PC-3 (cell line): ENCODE measurements around the gene AAR2.

ENCODE experiments used
- EZH2 ChIP-seq: fragments of 300-600 bp; sonication (generic); IDR thresholded peaks from one replicate; pipeline ENCODE4 v1.6.1; 2017; ENCODE audit warnings: antibody characterized with exemption, mild to moderate bottlenecking, low read length; ENCODE audit not compliant: unreplicated experiment
- TF ChIP-seq, protein P1 (sequence below): fragments of 300-600 bp; sonication (generic); conservative IDR thresholded peaks from 2 replicates; pipeline ENCODE4 v1.5.1; 2017; ENCODE audit warnings: antibody characterized with exemption, low read depth, mild to moderate bottlenecking, low read length

DNA sequence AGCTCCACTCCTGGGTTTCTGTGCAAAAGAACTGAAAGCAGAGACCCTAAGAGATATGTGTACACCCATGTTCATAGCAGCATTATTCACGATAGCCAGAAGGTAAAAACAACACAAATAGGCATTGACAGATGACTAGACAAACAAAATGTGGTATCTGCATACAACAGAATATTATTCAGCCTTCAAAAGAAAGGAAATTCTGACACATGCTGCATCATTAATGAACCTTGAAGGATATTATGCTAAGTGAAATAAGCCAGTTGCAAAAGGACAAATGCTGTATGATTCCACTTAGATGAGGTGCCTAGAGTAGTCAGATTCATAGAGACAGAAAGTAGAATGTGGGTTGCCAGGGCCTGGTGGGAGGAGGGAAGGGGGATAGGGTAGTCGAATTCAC lies 17.8 kb downstream of the AAR2 start:
- TF ChIP-seq, protein P1, sequence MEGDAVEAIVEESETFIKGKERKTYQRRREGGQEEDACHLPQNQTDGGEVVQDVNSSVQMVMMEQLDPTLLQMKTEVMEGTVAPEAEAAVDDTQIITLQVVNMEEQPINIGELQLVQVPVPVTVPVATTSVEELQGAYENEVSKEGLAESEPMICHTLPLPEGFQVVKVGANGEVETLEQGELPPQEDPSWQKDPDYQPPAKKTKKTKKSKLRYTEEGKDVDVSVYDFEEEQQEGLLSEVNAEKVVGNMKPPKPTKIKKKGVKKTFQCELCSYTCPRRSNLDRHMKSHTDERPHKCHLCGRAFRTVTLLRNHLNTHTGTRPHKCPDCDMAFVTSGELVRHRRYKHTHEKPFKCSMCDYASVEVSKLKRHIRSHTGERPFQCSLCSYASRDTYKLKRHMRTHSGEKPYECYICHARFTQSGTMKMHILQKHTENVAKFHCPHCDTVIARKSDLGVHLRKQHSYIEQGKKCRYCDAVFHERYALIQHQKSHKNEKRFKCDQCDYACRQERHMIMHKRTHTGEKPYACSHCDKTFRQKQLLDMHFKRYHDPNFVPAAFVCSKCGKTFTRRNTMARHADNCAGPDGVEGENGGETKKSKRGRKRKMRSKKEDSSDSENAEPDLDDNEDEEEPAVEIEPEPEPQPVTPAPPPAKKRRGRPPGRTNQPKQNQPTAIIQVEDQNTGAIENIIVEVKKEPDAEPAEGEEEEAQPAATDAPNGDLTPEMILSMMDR, result no peak
- no peak for TF ChIP-seq EZH2
